Chondrocyte (in vitro differentiated cells): ENCODE results near the gene NEMP2. TPM values are rescaled to one million over a fixed set of nuclear protein-coding genes. Genes with fewer than 3 reads are reported as not detected.

Source experiments
- DNase-seq: peaks from one replicate; pipeline ENCODE4 v3.0.0; 2021; ENCODE audit warnings: mixed read lengths, low spot score
- H3K27ac Mint-ChIP-seq: one replicate; pipeline ENCODE4 v1.8.0; 2021; ENCODE audit warnings: mild to moderate bottlenecking, moderate library complexity, mixed read lengths; ENCODE audit not compliant: unreplicated experiment
- H3K27me3 Mint-ChIP-seq: 2 replicates; pipeline ENCODE4 v1.8.0; 2021; ENCODE audit warnings: low read depth, mixed read lengths
- H3K36me3 Mint-ChIP-seq: 2 replicates; pipeline ENCODE4 v1.8.0; 2021; ENCODE audit warnings: low read depth, mixed read lengths
- H3K4me1 Mint-ChIP-seq: 2 replicates; pipeline ENCODE4 v1.8.0; 2021; ENCODE audit warnings: low read depth, mild to moderate bottlenecking, mixed read lengths
- H3K4me3 Mint-ChIP-seq: one replicate; pipeline ENCODE4 v1.8.0; 2021; ENCODE audit warnings: mild to moderate bottlenecking, moderate library complexity, mixed read lengths; ENCODE audit not compliant: unreplicated experiment
- H3K9me3 Mint-ChIP-seq: 2 replicates; pipeline ENCODE4 v1.8.0; 2021; ENCODE audit warnings: low read depth, mixed read lengths
- total RNA-seq: library from RNA; stranded (reverse); gene quantifications from 3 replicates; pipeline ENCODE4 v1.2.1, GENCODE V29; 2021
- TF ChIP-seq, protein P1 (sequence below): fragments of 200-600 bp; sonication (generic); IDR thresholded peaks from 2 replicates; pipeline ENCODE4 v1.5.0; 2021; ENCODE audit warnings: antibody characterized with exemption, mild to moderate bottlenecking, moderate library complexity

NEMP2 gene
- total RNA-seq, 1 donor from 2014 or later, result 8.9 TPM

DNA sequence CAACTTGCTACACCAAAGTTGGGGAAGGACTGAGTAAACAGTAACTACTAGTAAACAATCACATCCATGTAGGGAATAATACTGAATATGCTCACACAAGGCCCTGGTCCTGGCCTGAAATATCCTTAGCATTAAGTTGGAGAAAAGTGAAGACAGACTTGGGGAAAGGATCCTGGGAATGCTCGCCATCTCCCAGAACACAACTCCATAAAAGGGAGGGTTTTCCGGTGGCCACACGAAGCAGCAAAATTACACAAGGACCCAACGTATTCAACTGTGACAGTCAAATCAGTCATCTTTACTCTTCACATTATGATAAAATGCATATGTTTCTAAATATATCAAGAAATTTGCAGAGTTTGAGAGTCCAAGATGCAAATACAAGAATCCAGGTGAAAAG is 7.3 kb downstream of the NEMP2 start:
- DNase-seq, result no peak
- Mint-ChIP-seq H3K27me3 (no peaks in the 10 kb centered on the region), H3K9me3 (no peaks in the 10 kb centered on the region), H3K27ac (no peak overlapping the region), H3K4me3 (no peak overlapping the region), H3K4me1 (peaks cover 36% of the 10 kb centered on the region), H3K36me3 (peaks cover 4% of the 10 kb centered on the region)
- TF ChIP-seq, protein P1, sequence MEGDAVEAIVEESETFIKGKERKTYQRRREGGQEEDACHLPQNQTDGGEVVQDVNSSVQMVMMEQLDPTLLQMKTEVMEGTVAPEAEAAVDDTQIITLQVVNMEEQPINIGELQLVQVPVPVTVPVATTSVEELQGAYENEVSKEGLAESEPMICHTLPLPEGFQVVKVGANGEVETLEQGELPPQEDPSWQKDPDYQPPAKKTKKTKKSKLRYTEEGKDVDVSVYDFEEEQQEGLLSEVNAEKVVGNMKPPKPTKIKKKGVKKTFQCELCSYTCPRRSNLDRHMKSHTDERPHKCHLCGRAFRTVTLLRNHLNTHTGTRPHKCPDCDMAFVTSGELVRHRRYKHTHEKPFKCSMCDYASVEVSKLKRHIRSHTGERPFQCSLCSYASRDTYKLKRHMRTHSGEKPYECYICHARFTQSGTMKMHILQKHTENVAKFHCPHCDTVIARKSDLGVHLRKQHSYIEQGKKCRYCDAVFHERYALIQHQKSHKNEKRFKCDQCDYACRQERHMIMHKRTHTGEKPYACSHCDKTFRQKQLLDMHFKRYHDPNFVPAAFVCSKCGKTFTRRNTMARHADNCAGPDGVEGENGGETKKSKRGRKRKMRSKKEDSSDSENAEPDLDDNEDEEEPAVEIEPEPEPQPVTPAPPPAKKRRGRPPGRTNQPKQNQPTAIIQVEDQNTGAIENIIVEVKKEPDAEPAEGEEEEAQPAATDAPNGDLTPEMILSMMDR, result no peak

DNA sequence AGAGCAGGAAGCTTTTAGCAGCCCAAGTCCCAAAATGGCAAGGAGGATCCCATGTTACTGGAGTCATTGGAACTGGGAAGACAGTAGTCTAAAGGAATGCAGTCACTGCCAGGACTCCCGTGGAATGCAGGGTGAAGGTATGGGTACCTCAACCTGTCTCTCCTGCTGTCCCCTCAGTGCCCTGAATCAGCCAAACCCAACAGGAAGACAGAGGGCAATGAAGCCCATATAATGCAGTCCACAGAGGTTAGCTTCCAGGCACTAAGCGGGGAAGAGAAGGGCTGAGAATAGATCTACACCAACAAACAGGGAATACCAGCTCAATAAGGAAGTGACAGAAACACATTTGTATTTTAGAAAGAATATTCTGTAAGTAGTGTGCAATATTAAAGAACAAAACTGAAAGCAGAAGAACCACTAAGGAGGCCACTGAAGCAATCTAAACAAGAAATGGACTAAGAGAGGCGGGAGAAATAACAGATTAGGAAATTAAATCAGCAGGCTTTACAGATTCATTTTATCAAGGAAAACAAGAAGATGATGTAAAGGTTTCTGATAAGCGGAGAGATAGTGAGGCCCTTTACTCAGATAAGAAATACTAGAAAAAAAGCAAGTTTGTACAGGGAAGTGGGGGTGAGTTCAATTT is 8.3 kb downstream of the NEMP2 start:
- no peak for DNase-seq
- Mint-ChIP-seq H3K9me3 (no peaks in the 10 kb centered on the region), H3K36me3 (peaks cover 9% of the 10 kb centered on the region), H3K27ac (no peak overlapping the region), H3K4me1 (peaks cover 28% of the 10 kb centered on the region), H3K27me3 (no peaks in the 10 kb centered on the region), H3K4me3 (no peak overlapping the region)
- TF ChIP-seq, protein P1, result no peak

DNA sequence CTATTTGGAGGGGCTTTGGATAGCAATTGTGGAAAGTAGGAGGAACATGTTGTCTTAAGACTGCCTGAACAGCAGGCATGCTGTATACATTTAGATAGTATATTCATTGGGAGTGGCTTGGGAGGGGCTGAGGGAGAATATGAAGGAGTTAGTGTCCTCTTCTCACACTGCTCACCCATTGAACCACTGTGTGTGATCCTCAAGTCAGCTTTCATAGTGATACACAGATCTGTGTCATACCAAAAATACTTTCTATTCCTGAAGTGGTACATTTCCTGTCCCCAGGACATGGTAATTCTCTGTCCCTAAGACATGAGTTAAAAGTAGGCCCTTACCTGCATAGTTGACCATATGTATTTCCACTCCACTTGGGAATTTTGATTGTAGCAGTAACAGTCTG is 9.6 kb downstream of the NEMP2 start:
- Mint-ChIP-seq H3K4me3 (no peak overlapping the region), H3K9me3 (no peaks in the 10 kb centered on the region), H3K27ac (no peak overlapping the region), H3K36me3 (peaks cover 14% of the 10 kb centered on the region), H3K4me1 (peaks cover 15% of the 10 kb centered on the region), H3K27me3 (no peaks in the 10 kb centered on the region)
- TF ChIP-seq, protein P1, result no peak
- no peak for DNase-seq

DNA sequence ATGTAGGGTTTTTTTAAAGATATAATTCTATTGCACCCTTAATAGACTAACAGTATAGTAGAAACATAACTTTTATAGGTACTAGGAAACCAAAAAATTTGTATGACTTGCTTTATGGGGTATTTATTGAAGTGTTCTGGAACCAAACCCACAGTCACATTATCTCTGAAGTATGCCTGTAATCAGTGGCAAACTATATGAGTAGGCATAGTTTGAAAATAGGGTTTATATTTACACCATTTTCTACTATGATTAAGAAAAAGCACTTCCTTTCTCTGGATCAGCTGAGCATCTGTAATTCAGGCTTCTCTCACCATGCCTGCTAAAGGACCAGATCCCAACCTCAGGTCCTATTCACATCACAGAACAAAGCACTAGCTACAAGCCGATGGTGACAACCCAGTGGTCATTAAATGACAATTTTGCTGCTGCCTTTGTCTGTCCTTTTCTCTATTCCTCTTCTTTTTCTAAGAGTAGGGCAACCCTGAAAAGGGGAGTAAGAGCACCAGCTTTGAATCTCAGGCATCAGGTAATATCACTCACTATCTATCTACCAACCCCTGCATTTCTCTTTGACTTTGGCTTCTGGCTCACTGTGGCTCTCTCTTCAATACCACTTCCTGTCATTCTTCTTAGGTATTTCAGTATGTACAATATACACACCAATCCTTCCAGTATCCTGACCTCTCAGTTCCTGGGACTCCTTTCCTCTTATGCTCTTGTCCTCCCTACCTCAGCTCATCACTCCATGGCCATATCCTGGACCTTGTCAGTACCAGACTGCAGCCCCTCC is 14.4 kb downstream of the NEMP2 start:
- Mint-ChIP-seq H3K9me3 (no peaks in the 10 kb centered on the region), H3K36me3 (peaks cover 14% of the 10 kb centered on the region), H3K4me3 (no peak overlapping the region), H3K27me3 (no peaks in the 10 kb centered on the region), H3K4me1 (no peaks in the 10 kb centered on the region), H3K27ac (no peak overlapping the region)
- TF ChIP-seq, protein P1, result no peak
- DNase-seq, result no peak

DNA sequence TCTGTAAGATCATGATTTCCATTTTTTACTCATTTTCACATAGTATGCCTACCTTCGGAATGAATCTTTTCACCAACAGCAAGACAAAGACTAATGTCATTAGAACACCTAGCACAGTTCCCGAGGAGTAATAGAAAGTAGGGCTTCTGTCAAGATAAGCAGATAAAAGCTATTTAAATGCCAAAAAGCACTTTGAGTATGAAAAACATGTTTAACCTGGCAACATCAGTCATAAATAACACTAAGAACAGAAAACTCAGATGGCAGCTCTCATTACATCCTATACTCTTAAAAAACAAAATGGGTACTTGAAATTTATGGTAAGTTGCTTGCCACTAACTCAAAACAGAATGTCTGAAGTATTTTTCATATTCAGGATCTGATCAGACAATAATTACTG is 17.1 kb downstream of the NEMP2 start:
- no peaks in the 10 kb centered on the region for H3K9me3 Mint-ChIP-seq
- no peak overlapping the region for H3K4me3 Mint-ChIP-seq
- no peaks in the 10 kb centered on the region for H3K27me3 Mint-ChIP-seq
- H3K27ac Mint-ChIP-seq, result no peak overlapping the region
- no peak for DNase-seq
- TF ChIP-seq, protein P1, result no peak
- H3K4me1 Mint-ChIP-seq, result no peaks in the 10 kb centered on the region
- peaks cover 11% of the 10 kb centered on the region for H3K36me3 Mint-ChIP-seq
